HepG2 (cell line): ENCODE results near the gene FOLR2. TPM values are rescaled to one million over a fixed set of nuclear protein-coding genes. Genes with fewer than 3 reads are reported as not detected.

Experiments
- CENPX ChIP-seq: sonication (generic); formaldehyde crosslinking; IDR thresholded peaks from 2 replicates; pipeline ENCODE4 v1.9.0; 2021; ENCODE audit warnings: mild to moderate bottlenecking, missing genetic modification reagents, moderate library complexity
- FOXA1 ChIP-seq, 2 experiments: fragments of 450-650 bp in 1 of 2; sonication (generic) in 1 of 2; formaldehyde crosslinking in 1 of 2; IDR thresholded peaks; 2 replicates each; pipeline versions ENCODE4 v1.4.0 to v1.6.1; 2016 to 2020; ENCODE audit warnings: missing genetic modification reagents in 1 of 2
- STAT5B ChIP-seq: sonication (generic); formaldehyde crosslinking; IDR thresholded peaks from 2 replicates; pipeline ENCODE4 v1.4.0; 2020; ENCODE audit warnings: missing genetic modification reagents
- ZFP82 ChIP-seq: sonication (generic); formaldehyde crosslinking; IDR thresholded peaks from 2 replicates; pipeline ENCODE4 v1.5.1; 2020; ENCODE audit warnings: mild to moderate bottlenecking, missing genetic modification reagents, borderline replicate concordance
- ZNF17 ChIP-seq: sonication (generic); formaldehyde crosslinking; IDR thresholded peaks from 2 replicates; pipeline ENCODE4 v1.5.0; 2020; ENCODE audit warnings: mild to moderate bottlenecking, missing genetic modification reagents
- polyA plus RNA-seq, 8 experiments: library from polyadenylated mRNA; depleted of rRNA in 3 of 8; stranded (reverse) in 7 of 8; unstranded in 1 of 8; fragments of >200 nt; fragmentation: Illumina TruSeq in 4 of 8; extraction: Trizol in 4 of 8; gene quantifications; 2 replicates each; pipeline versions ENCODE4 v1.2.1 to v1.2.3, GENCODE V29; 2011 to 2016; ENCODE audit warnings: low read depth in 4 of 8, missing spikeins in 1 of 8, mixed read lengths in 1 of 8; ENCODE audit not compliant: insufficient read depth in 1 of 8
- total RNA-seq, 5 experiments: library from RNA; depleted of rRNA; stranded (reverse); fragments of >200 nt; fragmentation: Illumina TruSeq; extraction: Trizol; gene quantifications; 2 replicates each; pipeline ENCODE4 v1.2.3, GENCODE V29; 2016; ENCODE audit warnings: low read depth in 1 of 5
- TF ChIP-seq, protein P1 (sequence below): sonication (generic); formaldehyde crosslinking; IDR thresholded peaks from 2 replicates; pipeline ENCODE4 v1.5.1; 2020; ENCODE audit warnings: mild to moderate bottlenecking, missing genetic modification reagents, borderline replicate concordance
- TF ChIP-seq, protein P2 (sequence below): sonication (generic); formaldehyde crosslinking; IDR thresholded peaks from 2 replicates; pipeline ENCODE4 v1.4.0; 2020; ENCODE audit warnings: mild to moderate bottlenecking, missing genetic modification reagents, borderline replicate concordance

Gene FOLR2
- total and polyA plus RNA-seq, 2 of the 13 experiments (the other 11 are each of a cell fraction or from before 2014, with no cell fraction given) = 0.09 TPM; not detected in 1

DNA sequence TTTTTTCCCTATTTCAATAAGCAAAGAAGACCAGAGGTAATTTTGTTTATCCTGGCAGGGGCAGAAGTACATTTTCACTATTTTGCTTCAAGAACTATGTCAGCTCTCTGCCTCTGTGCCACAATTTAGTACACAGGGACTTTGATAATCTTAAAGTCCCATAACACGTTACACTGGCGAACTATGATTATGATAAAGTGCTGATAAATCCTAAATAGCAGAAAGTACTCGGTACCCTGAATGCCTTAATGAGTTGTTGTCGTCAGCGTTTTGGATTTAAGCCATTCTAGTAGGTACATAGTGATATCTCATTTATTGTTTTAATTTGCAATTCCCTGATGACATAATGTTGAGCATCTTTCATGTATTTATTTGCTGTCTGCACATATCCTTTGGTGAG, 44.0 kb downstream of the FOLR2 start (continued):
- TF ChIP-seq, protein P1, sequence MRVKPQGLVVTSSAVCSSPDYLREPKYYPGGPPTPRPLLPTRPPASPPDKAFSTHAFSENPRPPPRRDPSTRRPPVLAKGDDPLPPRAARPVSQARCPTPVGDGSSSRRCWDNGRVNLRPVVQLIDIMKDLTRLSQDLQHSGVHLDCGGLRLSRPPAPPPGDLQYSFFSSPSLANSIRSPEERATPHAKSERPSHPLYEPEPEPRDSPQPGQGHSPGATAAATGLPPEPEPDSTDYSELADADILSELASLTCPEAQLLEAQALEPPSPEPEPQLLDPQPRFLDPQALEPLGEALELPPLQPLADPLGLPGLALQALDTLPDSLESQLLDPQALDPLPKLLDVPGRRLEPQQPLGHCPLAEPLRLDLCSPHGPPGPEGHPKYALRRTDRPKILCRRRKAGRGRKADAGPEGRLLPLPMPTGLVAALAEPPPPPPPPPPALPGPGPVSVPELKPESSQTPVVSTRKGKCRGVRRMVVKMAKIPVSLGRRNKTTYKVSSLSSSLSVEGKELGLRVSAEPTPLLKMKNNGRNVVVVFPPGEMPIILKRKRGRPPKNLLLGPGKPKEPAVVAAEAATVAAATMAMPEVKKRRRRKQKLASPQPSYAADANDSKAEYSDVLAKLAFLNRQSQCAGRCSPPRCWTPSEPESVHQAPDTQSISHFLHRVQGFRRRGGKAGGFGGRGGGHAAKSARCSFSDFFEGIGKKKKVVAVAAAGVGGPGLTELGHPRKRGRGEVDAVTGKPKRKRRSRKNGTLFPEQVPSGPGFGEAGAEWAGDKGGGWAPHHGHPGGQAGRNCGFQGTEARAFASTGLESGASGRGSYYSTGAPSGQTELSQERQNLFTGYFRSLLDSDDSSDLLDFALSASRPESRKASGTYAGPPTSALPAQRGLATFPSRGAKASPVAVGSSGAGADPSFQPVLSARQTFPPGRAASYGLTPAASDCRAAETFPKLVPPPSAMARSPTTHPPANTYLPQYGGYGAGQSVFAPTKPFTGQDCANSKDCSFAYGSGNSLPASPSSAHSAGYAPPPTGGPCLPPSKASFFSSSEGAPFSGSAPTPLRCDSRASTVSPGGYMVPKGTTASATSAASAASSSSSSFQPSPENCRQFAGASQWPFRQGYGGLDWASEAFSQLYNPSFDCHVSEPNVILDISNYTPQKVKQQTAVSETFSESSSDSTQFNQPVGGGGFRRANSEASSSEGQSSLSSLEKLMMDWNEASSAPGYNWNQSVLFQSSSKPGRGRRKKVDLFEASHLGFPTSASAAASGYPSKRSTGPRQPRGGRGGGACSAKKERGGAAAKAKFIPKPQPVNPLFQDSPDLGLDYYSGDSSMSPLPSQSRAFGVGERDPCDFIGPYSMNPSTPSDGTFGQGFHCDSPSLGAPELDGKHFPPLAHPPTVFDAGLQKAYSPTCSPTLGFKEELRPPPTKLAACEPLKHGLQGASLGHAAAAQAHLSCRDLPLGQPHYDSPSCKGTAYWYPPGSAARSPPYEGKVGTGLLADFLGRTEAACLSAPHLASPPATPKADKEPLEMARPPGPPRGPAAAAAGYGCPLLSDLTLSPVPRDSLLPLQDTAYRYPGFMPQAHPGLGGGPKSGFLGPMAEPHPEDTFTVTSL (CRISPR knock-in tag) = no peak
- TF ChIP-seq FOXA1 (IDR thresholded peaks at IDR 0.05) = no peak
- no peak for TF ChIP-seq FOXA1 (CRISPR knock-in tag; IDR thresholded peaks at IDR 0.05)
- no peak for TF ChIP-seq CENPX (CRISPR knock-in tag)
- TF ChIP-seq ZFP82 (CRISPR knock-in tag) = no peak
- TF ChIP-seq, protein P2, sequence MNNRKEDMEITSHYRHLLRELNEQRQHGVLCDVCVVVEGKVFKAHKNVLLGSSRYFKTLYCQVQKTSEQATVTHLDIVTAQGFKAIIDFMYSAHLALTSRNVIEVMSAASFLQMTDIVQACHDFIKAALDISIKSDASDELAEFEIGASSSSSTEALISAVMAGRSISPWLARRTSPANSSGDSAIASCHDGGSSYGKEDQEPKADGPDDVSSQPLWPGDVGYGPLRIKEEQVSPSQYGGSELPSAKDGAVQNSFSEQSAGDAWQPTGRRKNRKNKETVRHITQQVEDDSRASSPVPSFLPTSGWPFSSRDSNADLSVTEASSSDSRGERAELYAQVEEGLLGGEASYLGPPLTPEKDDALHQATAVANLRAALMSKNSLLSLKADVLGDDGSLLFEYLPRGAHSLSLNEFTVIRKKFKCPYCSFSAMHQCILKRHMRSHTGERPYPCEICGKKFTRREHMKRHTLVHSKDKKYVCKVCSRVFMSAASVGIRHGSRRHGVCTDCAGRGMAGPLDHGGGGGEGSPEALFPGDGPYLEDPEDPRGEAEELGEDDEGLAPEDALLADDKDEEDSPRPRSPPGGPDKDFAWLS (CRISPR knock-in tag) = no peak
- TF ChIP-seq STAT5B (CRISPR knock-in tag) = no peak
- TF ChIP-seq ZNF17 (CRISPR knock-in tag) = no peak
